ENCODE measurements around the gene DTX3. TPM values are rescaled to one million over a fixed set of nuclear protein-coding genes. Genes with fewer than 3 reads are reported as not detected.
"Not testable (repeated sequence)": the region's sequence is repeated elsewhere in the genome, so short reads cannot be mapped to it uniquely, and the experiment has no call there.

Gene DTX3
- total RNA-seq, 1 donor from 2014 or later = 40.0 TPM

DNA sequence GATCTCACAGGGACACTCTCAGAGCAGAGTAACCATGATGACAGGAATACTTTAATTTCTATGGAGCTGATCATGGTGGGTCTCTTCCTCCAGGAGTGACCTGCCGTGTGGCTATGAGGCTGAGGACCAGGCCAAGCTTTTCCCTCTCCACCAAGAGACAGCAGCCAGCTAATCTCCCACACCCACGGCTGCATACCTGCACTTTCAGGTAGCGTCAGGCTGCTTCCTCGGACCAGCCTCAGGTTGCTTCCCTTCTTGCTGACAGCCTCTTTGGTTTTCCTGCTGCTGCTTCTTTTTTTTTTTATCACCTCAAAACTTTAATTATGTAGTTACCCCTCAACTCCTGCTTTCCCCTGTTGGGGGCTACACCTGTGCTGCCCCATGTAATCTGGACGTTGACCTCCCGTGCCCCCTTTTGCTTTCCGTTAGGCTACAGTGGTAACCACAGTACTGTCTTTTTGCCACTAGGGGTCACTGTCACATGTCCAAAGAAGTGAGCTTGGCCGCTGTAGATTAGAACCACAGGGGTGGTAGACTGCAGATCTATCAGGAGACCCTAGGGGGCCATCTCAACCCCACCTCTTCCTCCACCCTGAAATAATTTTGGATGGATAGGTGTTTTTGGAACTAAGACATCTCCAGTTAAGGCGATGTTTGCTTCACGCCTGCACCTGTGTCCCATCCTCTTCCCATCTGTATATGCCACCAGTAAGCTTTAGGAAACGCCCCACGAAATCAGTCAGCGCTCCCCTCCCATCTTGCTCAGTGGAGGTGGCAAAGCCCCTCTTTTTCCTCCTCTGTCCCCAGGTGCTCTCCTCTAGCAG lies 21.4 kb upstream of the DTX3 start:
- DNase-seq (ENCODE audit: low spot score) = peak; percentile 73

DNA sequence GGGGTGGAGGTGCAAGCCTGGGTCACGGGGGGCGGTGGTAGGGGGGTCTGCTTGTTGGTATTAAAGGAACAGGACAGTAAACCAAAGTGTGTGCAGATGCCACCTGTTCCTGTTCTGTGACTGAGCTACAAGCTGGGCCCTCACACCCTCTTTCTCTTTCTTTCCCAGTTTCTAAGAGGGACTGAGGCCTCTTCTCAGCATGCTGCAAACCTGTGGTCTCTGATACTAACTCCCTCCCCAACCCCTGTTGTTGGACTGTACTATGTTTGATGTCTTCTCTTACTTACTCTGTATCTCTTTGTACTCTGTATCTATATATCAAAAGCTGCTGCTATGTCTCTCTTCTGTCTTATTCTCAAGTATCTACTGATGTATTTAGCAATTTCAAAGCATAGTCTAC lies 20.6 kb upstream of the DTX3 start:
- DNase-seq (ENCODE audit: low spot score) = no peak

DNA sequence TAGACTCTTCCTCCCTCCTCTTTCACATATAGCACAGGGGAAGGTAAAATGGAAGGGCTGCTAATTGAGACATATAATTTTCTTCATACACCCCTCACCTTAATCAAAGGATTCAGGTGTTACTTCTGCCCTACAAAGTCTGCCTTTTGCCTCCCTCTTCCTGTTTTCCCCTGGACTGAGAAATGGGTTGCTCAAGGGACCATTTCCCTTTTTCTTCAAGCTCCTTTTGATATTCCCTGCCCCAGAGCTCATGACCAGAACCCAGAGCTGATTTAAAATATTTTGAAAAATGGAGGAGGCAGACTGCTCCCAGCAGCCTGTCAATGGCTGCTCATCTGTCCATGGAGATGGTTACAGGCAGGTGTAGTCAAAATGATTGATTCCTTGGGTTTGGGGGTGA lies 19.9 kb upstream of the DTX3 start:
- DNase-seq (ENCODE audit: low spot score) = no peak

DNA sequence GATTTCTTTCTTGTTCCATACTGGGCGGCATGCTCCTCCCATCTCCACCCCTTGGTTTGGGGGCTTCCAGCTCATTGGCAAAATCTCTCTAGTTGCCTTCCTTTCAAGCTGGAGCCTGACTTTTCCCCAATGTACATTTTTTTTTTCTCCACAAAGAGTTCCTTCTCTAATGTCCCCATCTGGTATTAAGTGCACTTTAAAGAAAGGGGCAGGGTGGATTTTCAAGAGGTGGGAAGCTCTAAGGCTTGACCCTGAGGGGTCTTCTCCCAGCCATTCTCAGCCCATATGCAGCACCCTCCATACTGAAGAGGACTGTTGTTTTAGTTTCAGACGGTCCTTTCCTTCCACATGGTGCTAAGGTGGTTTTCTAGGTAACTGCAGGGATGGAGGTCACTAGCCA lies 19.5 kb upstream of the DTX3 start:
- DNase-seq (ENCODE audit: low spot score) = no peak

GRCh38 chr12:57586128-57586527 lies 18.5 kb upstream of the DTX3 start:
- no peak for DNase-seq (ENCODE audit: low spot score)

DNA sequence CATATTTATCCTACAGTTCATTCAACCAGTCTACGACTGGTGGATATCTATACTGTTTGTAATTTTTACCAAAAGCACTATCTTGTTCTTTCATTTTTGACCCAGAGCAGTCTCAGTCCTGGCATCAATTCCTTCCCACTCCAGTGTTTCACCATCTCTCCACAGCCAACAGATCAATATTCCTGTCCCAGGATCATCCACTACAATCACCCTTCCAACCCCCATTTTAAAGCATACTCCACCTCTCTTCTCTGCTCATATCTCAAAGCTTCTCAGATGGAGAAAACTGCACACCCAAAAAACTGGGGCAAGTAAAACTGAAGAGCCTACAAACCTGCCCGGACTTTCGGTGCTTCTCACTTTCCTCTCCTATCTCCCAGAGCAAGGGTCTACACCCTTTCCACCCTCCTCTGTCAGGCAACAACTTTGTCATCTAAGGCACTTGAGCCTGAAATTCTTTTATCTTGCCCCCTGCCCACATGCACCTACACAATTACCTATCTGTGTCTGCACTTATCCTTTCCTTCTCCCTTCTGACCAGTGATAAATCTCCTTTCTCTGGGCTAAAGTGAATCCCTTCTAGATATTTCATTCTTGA lies 17.7 kb upstream of the DTX3 start:
- DNase-seq (ENCODE audit: low spot score) = no peak

DNA sequence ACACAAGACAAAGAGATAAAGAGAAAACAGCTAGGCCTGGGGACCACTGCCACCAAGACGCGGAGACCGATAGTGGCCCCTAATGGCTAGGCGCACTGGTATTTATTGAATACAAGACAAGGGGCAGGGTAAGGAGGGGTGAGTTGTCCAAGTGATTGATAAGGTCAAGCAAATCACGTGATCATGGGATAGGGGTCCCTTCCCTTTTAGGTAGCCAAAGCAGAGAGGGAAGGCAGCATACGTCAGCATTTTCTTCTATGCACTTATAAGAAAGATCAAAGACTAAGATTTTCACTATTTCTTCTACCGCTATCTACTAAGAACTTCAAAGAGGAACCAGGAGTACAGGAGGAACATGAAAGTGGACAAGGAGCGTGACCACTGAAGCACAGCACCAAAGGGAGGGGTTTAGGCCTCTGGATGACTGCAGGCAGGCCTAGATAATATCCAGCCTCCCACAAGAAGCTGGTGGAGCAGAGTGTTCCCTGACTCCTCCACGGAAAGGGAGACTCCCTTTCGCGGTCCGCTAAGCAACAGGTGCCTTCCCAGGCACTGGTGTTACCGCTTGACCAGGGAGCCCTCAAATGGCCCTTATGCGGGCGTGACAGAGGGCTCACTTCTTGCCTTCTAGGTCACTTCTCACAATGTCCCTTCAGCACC lies 15.5 kb upstream of the DTX3 start:
- not testable (repeated sequence) for DNase-seq (ENCODE audit: low spot score)

DNA sequence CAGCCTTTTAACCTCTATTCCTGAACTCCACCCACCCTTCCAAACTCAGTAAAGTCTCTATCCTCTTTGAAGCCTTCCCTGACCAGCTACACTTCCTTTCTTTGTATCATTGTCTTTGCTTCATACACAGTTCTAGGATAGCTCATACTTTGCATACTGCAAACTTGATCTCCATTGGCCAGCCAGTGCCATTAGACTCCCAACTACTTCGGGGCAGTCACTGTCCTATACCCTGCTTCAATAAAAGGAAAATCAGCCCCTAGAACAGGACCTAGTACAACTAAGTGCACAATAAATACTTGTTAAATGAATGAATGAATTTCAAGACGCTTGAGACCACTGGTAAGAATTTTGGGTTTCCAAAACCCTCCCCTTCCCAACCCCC lies 14.2 kb upstream of the DTX3 start:
- no peak for DNase-seq (ENCODE audit: low spot score)

- DNase-seq (ENCODE audit: low spot score) = peak; percentile 85
These were observed 13.5 kb upstream of the DTX3 start, which contains the start of gene PIP4K2C for GRCh38 chr12:57590864-57591781. Gene PIP4K2C, plus strand, starts transcription at chr12:57591192. Its CDS starts 98 bp downstream, at chr12:57591290.

GRCh38 chr12:57591782-57592325 lies 12.8 kb upstream of the DTX3 start:
- no peak for DNase-seq (ENCODE audit: low spot score)

GRCh38 chr12:57592551-57593165 lies 12.0 kb upstream of the DTX3 start:
- no peak for DNase-seq (ENCODE audit: low spot score)

- DNase-seq (ENCODE audit: low spot score) = no peak
These were observed 11.4 kb upstream of the DTX3 start for GRCh38 chr12:57593187-57593586.

DNA sequence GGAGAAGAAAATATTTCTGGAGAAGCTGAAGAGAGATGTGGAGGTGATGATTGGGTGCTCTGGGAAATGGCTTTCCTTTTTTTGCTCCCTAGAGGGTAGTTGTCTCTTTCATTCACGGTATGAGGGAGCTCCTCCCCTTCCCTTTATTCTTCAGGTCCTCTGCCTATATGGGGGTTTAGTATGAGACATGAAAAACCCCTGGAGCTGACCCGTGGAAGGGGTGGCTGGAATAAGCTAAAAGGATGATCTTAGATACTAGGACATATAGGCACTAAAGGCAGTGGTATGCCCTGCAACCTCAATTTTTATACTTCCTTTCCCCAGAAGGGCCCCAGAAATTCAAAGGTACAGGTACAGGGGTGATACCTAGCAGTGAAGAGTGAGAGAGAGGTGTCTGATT lies 4.2 kb upstream of the DTX3 start:
- DNase-seq (ENCODE audit: low spot score) = no peak

GRCh38 chr12:57602544-57602943 lies 2.1 kb upstream of the DTX3 start:
- no peak for DNase-seq (ENCODE audit: low spot score)

GRCh38 chr12:57603324-57603723 lies 1.3 kb upstream of the DTX3 start:
- DNase-seq (ENCODE audit: low spot score) = no peak

DNA sequence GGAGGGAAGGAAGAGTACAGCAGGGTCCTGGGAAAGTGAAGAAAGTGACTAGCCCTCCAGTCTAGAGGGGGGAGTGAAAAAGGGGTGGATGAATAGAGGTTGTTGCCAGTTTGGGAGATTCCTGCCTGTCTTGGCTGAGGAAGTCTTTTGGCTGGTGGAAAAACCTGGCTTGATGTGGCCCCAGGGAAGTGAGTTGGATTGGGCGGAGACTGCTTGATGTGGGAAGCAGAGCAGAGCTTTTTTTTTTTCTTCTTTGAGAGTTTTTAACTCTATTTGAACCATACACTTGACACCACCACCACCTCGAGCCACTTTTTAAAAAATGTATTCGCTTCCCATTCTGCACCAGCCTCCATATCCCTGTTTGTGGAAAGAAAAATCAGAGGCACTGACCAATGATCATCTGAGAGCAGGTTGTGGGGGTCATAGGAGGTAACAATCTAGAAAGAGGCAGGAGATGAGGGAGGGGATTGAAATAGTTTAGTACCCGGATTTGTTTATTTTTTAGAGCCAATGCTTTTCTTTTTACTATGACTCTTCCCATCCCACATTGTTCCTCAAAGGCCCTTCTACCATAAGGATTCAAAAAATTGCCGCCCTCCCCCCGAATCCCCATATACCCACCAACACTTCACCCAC lies 690 bp upstream of the DTX3 start:
- DNase-seq (ENCODE audit: low spot score) = peak; percentile 68

DNA sequence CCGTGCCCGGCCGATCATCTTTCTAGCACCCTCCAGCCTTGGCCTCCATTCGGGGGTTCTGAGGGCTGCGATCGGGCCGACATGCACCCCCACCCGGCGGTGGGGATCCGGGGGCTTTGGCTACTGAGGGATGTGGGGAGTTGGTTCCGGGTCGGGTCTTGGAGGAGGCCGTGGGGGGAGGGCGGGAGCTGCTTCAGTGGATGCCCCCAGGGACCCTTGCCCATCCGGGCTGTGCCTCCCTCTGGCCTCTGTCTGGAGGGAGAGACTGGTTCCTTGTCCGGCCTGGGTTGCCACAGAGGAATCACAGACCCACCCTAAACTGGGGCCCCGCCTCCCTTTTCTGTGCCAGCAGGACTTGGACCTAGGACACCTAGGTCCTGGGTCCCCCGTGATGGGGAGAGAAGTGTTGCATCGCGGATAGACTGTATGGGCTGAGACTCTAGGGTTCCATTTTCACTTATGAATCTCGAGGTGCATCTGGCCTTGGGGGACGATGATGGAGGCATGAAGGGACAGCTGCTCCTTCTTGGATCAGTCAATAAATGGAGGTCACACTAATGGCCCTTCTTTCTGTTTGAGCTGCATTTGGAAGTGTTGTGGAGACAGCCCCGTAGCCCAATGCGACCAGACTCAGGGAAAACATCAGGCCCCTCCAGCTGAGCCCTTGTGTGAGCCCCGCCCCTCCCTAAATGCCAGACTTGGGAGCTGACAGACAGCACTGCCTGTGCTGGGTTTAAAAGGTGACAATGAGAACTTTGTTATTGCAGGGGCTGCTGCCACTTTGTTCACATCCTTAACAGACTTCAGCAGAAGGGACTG lies 577 bp downstream of the DTX3 start:
- no peak for DNase-seq (ENCODE audit: low spot score)

DNA sequence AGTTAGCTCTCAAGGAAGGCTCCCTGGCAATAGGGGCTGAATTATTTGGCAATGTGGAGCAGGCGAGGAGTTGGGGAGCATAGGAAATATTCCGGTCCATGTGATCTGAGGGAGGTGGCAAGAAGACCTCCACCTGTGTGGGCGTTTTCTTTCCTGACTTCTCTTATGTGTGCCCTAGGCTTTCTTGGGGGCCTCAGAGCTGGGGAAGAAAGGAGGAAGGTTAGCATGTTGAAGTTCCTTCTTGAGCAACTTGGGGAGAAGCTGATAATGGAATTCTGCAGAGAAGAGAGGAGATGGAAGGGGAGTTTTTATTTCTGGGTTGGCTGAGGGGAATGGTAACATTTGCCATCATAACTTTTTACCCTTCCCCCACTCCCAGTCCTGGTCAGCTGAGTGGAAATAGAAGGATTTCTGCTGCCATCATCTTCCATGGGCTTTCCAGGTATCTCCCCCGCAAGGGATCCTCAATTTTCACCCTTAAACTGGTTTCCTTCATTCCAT lies 1.2 kb downstream of the DTX3 start:
- no peak for DNase-seq (ENCODE audit: low spot score)

DNA sequence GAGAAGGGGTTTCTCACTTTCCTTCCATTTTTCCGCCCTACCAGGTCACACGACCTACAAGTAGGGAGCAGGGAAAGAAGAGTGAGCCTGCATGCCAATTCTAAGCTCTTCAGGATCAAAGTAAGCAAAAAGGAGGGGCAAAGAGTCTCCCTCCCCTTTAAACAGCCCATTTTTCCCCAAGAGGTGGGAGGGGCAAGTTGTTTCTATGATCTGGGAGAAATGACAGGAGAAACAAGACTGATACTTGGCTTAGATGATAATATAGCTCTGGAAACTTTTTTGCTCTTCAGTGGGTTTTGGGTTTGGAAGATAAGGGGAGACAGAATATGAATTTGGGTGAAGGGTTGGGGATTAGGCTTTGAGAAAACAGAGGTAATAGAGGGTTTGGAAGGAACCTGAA lies 1.8 kb downstream of the DTX3 start:
- no peak for DNase-seq (ENCODE audit: low spot score)

GRCh38 chr12:57606821-57607220 lies 2.2 kb downstream of the DTX3 start:
- DNase-seq (ENCODE audit: low spot score) = no peak
